GM23338 (cell line): Measurements from ENCODE around the gene RAD51B. TPM values are rescaled to one million over a fixed set of nuclear protein-coding genes. Genes with fewer than 3 reads are reported as not detected.

Experiments used
- EZH2phosphoT487 ChIP-seq: fragments of 200-600 bp; sonication (generic); IDR thresholded peaks from one replicate; pipeline ENCODE4 v1.8.1; 2018; ENCODE audit warnings: antibody characterized with exemption; ENCODE audit not compliant: unreplicated experiment
- JUNB ChIP-seq: IDR thresholded peaks from one replicate; pipeline ENCODE4 v1.6.1; 2016; ENCODE audit warnings: antibody characterized with exemption; ENCODE audit not compliant: unreplicated experiment
- STAT1 ChIP-seq: IDR thresholded peaks from one replicate; pipeline ENCODE4 v1.6.1; 2016; ENCODE audit warnings: antibody characterized with exemption; ENCODE audit not compliant: unreplicated experiment
- ZNF114 ChIP-seq: fragments of 250-450 bp; sonication (Bioruptor Pico); IDR thresholded peaks from 2 replicates; pipeline ENCODE4 v1.5.0; 2020; ENCODE audit warnings: mild to moderate bottlenecking, moderate library complexity
- polyA plus RNA-seq: library from polyadenylated mRNA; unstranded; fragments of >200 nt; fragmentation: Nextera tagmentation; extraction: Ambion mirVana; gene quantifications from 2 replicates; pipeline ENCODE4 v1.2.1, GENCODE V29; 2016
- total RNA-seq: library from RNA; depleted of rRNA; stranded (reverse); fragments of >200 nt; shearing (Covaris generic); gene quantifications from 2 replicates; pipeline ENCODE4 v1.2.3, GENCODE V29; 2014
- TF ChIP-seq, protein P1 (sequence below): fragments of 250-450 bp; sonication (Bioruptor Pico); IDR thresholded peaks from 2 replicates; pipeline ENCODE4 v1.5.0; 2020; ENCODE audit warnings: mild to moderate bottlenecking, moderate library complexity
- TF ChIP-seq, protein P2 (sequence below): IDR thresholded peaks from one replicate; pipeline ENCODE4 v1.6.1; 2018; ENCODE audit warnings: antibody characterized with exemption; ENCODE audit not compliant: unreplicated experiment
- TF ChIP-seq, protein P3 (sequence below): IDR thresholded peaks from 2 replicates; pipeline ENCODE4 v1.6.1; 2016; ENCODE audit warnings: antibody characterized with exemption

Gene RAD51B
- total and polyA plus RNA-seq, 2 experiments from 2014 or later: 15.7 to 29.1 TPM

- TF ChIP-seq, protein P1, sequence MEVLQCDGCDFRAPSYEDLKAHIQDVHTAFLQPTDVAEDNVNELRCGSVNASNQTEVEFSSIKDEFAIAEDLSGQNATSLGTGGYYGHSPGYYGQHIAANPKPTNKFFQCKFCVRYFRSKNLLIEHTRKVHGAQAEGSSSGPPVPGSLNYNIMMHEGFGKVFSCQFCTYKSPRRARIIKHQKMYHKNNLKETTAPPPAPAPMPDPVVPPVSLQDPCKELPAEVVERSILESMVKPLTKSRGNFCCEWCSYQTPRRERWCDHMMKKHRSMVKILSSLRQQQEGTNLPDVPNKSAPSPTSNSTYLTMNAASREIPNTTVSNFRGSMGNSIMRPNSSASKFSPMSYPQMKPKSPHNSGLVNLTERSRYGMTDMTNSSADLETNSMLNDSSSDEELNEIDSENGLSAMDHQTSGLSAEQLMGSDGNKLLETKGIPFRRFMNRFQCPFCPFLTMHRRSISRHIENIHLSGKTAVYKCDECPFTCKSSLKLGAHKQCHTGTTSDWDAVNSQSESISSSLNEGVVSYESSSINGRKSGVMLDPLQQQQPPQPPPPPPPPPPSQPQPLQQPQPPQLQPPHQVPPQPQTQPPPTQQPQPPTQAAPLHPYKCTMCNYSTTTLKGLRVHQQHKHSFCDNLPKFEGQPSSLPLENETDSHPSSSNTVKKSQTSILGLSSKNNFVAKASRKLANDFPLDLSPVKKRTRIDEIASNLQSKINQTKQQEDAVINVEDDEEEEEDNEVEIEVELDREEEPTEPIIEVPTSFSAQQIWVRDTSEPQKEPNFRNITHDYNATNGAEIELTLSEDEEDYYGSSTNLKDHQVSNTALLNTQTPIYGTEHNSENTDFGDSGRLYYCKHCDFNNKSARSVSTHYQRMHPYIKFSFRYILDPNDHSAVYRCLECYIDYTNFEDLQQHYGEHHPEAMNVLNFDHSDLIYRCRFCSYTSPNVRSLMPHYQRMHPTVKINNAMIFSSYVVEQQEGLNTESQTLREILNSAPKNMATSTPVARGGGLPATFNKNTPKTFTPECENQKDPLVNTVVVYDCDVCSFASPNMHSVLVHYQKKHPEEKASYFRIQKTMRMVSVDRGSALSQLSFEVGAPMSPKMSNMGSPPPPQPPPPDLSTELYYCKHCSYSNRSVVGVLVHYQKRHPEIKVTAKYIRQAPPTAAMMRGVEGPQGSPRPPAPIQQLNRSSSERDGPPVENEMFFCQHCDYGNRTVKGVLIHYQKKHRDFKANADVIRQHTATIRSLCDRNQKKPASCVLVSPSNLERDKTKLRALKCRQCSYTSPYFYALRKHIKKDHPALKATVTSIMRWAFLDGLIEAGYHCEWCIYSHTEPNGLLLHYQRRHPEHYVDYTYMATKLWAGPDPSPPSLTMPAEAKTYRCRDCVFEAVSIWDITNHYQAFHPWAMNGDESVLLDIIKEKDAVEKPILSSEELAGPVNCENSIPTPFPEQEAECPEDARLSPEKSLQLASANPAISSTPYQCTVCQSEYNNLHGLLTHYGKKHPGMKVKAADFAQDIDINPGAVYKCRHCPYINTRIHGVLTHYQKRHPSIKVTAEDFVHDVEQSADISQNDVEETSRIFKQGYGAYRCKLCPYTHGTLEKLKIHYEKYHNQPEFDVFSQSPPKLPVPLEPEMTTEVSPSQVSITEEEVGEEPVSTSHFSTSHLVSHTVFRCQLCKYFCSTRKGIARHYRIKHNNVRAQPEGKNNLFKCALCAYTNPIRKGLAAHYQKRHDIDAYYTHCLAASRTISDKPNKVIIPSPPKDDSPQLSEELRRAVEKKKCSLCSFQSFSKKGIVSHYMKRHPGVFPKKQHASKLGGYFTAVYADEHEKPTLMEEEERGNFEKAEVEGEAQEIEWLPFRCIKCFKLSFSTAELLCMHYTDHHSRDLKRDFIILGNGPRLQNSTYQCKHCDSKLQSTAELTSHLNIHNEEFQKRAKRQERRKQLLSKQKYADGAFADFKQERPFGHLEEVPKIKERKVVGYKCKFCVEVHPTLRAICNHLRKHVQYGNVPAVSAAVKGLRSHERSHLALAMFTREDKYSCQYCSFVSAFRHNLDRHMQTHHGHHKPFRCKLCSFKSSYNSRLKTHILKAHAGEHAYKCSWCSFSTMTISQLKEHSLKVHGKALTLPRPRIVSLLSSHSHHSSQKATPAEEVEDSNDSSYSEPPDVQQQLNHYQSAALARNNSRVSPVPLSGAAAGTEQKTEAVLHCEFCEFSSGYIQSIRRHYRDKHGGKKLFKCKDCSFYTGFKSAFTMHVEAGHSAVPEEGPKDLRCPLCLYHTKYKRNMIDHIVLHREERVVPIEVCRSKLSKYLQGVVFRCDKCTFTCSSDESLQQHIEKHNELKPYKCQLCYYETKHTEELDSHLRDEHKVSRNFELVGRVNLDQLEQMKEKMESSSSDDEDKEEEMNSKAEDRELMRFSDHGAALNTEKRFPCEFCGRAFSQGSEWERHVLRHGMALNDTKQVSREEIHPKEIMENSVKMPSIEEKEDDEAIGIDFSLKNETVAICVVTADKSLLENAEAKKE (CRISPR knock-in tag): no peak
- TF ChIP-seq, protein P2, sequence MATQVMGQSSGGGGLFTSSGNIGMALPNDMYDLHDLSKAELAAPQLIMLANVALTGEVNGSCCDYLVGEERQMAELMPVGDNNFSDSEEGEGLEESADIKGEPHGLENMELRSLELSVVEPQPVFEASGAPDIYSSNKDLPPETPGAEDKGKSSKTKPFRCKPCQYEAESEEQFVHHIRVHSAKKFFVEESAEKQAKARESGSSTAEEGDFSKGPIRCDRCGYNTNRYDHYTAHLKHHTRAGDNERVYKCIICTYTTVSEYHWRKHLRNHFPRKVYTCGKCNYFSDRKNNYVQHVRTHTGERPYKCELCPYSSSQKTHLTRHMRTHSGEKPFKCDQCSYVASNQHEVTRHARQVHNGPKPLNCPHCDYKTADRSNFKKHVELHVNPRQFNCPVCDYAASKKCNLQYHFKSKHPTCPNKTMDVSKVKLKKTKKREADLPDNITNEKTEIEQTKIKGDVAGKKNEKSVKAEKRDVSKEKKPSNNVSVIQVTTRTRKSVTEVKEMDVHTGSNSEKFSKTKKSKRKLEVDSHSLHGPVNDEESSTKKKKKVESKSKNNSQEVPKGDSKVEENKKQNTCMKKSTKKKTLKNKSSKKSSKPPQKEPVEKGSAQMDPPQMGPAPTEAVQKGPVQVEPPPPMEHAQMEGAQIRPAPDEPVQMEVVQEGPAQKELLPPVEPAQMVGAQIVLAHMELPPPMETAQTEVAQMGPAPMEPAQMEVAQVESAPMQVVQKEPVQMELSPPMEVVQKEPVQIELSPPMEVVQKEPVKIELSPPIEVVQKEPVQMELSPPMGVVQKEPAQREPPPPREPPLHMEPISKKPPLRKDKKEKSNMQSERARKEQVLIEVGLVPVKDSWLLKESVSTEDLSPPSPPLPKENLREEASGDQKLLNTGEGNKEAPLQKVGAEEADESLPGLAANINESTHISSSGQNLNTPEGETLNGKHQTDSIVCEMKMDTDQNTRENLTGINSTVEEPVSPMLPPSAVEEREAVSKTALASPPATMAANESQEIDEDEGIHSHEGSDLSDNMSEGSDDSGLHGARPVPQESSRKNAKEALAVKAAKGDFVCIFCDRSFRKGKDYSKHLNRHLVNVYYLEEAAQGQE: no peak
- TF ChIP-seq, protein P3, sequence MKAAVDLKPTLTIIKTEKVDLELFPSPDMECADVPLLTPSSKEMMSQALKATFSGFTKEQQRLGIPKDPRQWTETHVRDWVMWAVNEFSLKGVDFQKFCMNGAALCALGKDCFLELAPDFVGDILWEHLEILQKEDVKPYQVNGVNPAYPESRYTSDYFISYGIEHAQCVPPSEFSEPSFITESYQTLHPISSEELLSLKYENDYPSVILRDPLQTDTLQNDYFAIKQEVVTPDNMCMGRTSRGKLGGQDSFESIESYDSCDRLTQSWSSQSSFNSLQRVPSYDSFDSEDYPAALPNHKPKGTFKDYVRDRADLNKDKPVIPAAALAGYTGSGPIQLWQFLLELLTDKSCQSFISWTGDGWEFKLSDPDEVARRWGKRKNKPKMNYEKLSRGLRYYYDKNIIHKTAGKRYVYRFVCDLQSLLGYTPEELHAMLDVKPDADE: no peak
- TF ChIP-seq EZH2phosphoT487: no peak
- TF ChIP-seq JUNB: no peak
- no peak for TF ChIP-seq ZNF114 (CRISPR knock-in tag)
- TF ChIP-seq STAT1: no peak
Measured at GRCh38 chr14:68658943-68659931, 839.7 kb downstream of the RAD51B start (continued).
